H1 (cell line): Measurements from ENCODE around the gene BEST1. TPM values are rescaled to one million over a fixed set of nuclear protein-coding genes. Genes with fewer than 3 reads are reported as not detected.

Experiments
- CTCF ChIA-PET: fragments of 300-600 bp; sonication (Branson Sonifier 250); formaldehyde crosslinking; loops from one replicate; lab custom pipeline; 2021; ENCODE audit not compliant: partially characterized antibody; lab: Charles Lee
- POLR2A ChIA-PET: fragments of 300-600 bp; sonication (Branson Sonifier 250); formaldehyde crosslinking; loops from one replicate; lab custom pipeline; 2021; ENCODE audit warnings: inconsistent platforms; ENCODE audit not compliant: partially characterized antibody; lab: Charles Lee
- DNase-seq, 2 experiments: peaks; one replicate each; pipeline versions ENCODE4 v3.0.0 to v3.0.0-alpha.2; 2010 to 2022; ENCODE audit warnings: low spot score in 2 of 2, low read depth in 1 of 2, mixed read lengths in 1 of 2
- FAIRE-seq: peaks from 2 replicates; lab custom pipeline; 2011; peaks lifted over from hg19 to GRCh38; lab: Jason Lieb, UNC
- H2AFZ ChIP-seq: 2 replicates; pipeline ENCODE4 v1.8.1; 2012; ENCODE audit warnings: low read length, inconsistent platforms
- H2AK5ac ChIP-seq: 2 replicates; pipeline ENCODE4 v1.6.1; 2013; ENCODE audit warnings: low read depth, low read length
- H2BK120ac ChIP-seq: replicated peaks from 2 replicates; pipeline ENCODE3; 2013; ENCODE audit warnings: low read depth, low read length, inconsistent platforms
- H2BK12ac ChIP-seq: 2 replicates; pipeline ENCODE4 v1.6.1; 2013; ENCODE audit warnings: low read depth, low read length
- H2BK15ac ChIP-seq: 2 replicates; pipeline ENCODE4 v1.6.1; 2013; ENCODE audit warnings: low read length
- H2BK20ac ChIP-seq: 2 replicates; pipeline ENCODE4 v1.6.1; 2013; ENCODE audit warnings: low read length
- H2BK5ac ChIP-seq: 2 replicates; pipeline ENCODE4 v1.6.1; 2013; ENCODE audit warnings: low read depth, low read length
- H3K14ac ChIP-seq: 2 replicates; pipeline ENCODE4 v1.6.1; 2013; ENCODE audit warnings: inconsistent platforms; ENCODE audit not compliant: insufficient read length
- H3K18ac ChIP-seq: 2 replicates; pipeline ENCODE4 v1.6.1; 2013; ENCODE audit warnings: low read length; ENCODE audit errors: extremely low read depth
- H3K23ac ChIP-seq: 2 replicates; pipeline ENCODE4 v1.6.1; 2013; ENCODE audit warnings: inconsistent platforms; ENCODE audit not compliant: insufficient read length
- H3K23me2 ChIP-seq: 2 replicates; pipeline ENCODE4 v1.6.1; 2013; ENCODE audit warnings: low read depth, low read length
- H3K27ac ChIP-seq: 2 replicates; pipeline ENCODE4 v1.6.1; 2011; ENCODE audit warnings: low read depth, low read length, inconsistent platforms
- H3K27me3 ChIP-seq, 4 experiments: replicated peaks in 1 of 4; 1 replicate in 1 of 4; 2 replicates in 3 of 4; pipeline versions ENCODE4 v1.6.1 to v1.8.1; 2011 to 2013; ENCODE audit warnings: low read length in 3 of 4, mild to moderate bottlenecking in 3 of 4, inconsistent platforms in 2 of 4, mixed read lengths in 2 of 4, moderate library complexity in 1 of 4; ENCODE audit not compliant: control insufficient read depth in 3 of 4, insufficient read depth in 3 of 4; ENCODE audit errors: extremely low read depth in 1 of 4
- H3K36me3 ChIP-seq, 4 experiments: 2 replicates each; pipeline versions ENCODE4 v1.6.1 to v1.8.1; 2011 to 2013; ENCODE audit warnings: mild to moderate bottlenecking in 4 of 4, low read length in 3 of 4, moderate library complexity in 2 of 4, control low read depth in 1 of 4, inconsistent platforms in 1 of 4; ENCODE audit not compliant: insufficient read depth in 4 of 4, control insufficient read depth in 2 of 4
- H3K4ac ChIP-seq: replicated peaks from 2 replicates; pipeline ENCODE3; 2013; ENCODE audit warnings: low read length, low read depth, mixed read lengths, inconsistent platforms; ENCODE audit not compliant: insufficient read length
- H3K4me1 ChIP-seq, 4 experiments: replicated peaks in 1 of 4; 1 replicate in 1 of 4; 2 replicates in 3 of 4; pipeline versions ENCODE4 v1.6.1 to v1.8.1; 2011 to 2013; ENCODE audit warnings: low read length in 3 of 4, inconsistent platforms in 2 of 4, mixed read lengths in 1 of 4; ENCODE audit not compliant: insufficient read depth in 4 of 4, control insufficient read depth in 3 of 4
- H3K4me2 ChIP-seq, 2 experiments: 2 replicates each; pipeline versions ENCODE4 v1.6.1 to v1.8.1; 2011 to 2013; ENCODE audit warnings: low read depth in 2 of 2, low read length in 2 of 2, control low read depth in 1 of 2, inconsistent platforms in 1 of 2, mild to moderate bottlenecking in 1 of 2; ENCODE audit not compliant: insufficient read depth in 1 of 2
- H3K4me3 ChIP-seq, 4 experiments: fragments of 200-600, 300-600 bp in 1 of 4; sonication (generic), shearing (Covaris generic), sonication (Bioruptor Twin) in 1 of 4; 2 replicates each; pipeline versions ENCODE4 v1.5.1 to v1.8.1; 2011 to 2016; ENCODE audit warnings: low read length in 4 of 4, low read depth in 3 of 4, control low read depth in 2 of 4, inconsistent platforms in 2 of 4, mild to moderate bottlenecking in 2 of 4, mixed read lengths in 1 of 4, moderate library complexity in 1 of 4; ENCODE audit not compliant: insufficient read depth in 2 of 4; ENCODE audit errors: extremely low read depth in 1 of 4
- H3K56ac ChIP-seq: replicated peaks from 2 replicates; pipeline ENCODE3; 2013; ENCODE audit warnings: low read depth, mild to moderate bottlenecking, mixed read lengths, low read length, inconsistent platforms; ENCODE audit not compliant: insufficient read length
- H3K79me1 ChIP-seq: 2 replicates; pipeline ENCODE4 v1.6.1; 2013; ENCODE audit warnings: low read depth, low read length, control low read depth
- H3K79me2 ChIP-seq, 2 experiments: 2 replicates each; pipeline versions ENCODE4 v1.6.1 to v1.8.1; 2012 to 2013; ENCODE audit warnings: low read length in 2 of 2, mild to moderate bottlenecking in 2 of 2, inconsistent platforms in 1 of 2; ENCODE audit not compliant: insufficient read depth in 2 of 2, control insufficient read depth in 1 of 2
- H3K9ac ChIP-seq, 4 experiments: replicated peaks in 1 of 4; 1 replicate in 1 of 4; 2 replicates in 3 of 4; pipeline versions ENCODE4 v1.6.1 to v1.8.1; 2011 to 2013; ENCODE audit warnings: low read depth in 3 of 4, low read length in 3 of 4, control low read depth in 2 of 4, mild to moderate bottlenecking in 2 of 4, moderate library complexity in 2 of 4, inconsistent platforms in 1 of 4; ENCODE audit errors: extremely low read depth in 1 of 4
- H3K9me3 ChIP-seq, 2 experiments: 2 replicates each; pipeline versions ENCODE4 v1.6.1 to v1.8.1; 2012 to 2013; ENCODE audit warnings: mild to moderate bottlenecking in 2 of 2, moderate library complexity in 2 of 2, control low read depth in 1 of 2, inconsistent platforms in 1 of 2, low read depth in 1 of 2, low read length in 1 of 2, mixed read lengths in 1 of 2; ENCODE audit not compliant: insufficient read depth in 2 of 2
- H4K20me1 ChIP-seq, 2 experiments: replicated peaks in 1 of 2; 2 replicates each; pipeline versions ENCODE3 to v1.8.1; 2011 to 2013; ENCODE audit warnings: inconsistent platforms in 2 of 2, low read length in 2 of 2, mild to moderate bottlenecking in 1 of 2; ENCODE audit not compliant: insufficient read depth in 2 of 2, control insufficient read depth in 1 of 2
- H4K5ac ChIP-seq: 2 replicates; pipeline ENCODE4 v1.6.1; 2013; ENCODE audit warnings: low read length, low read depth, mixed read lengths, inconsistent platforms; ENCODE audit not compliant: insufficient read length
- H4K8ac ChIP-seq: 2 replicates; pipeline ENCODE4 v1.8.0; 2013; ENCODE audit warnings: mild to moderate bottlenecking, moderate library complexity, low read length, inconsistent platforms; ENCODE audit not compliant: insufficient read depth; ENCODE audit errors: extremely low read depth
- H4K91ac ChIP-seq: replicated peaks from 2 replicates; pipeline ENCODE3; 2013; ENCODE audit warnings: low read length, mixed read lengths, inconsistent platforms; ENCODE audit not compliant: insufficient read length
- BACH1 ChIP-seq: IDR thresholded peaks from 2 replicates; pipeline ENCODE4 v1.6.1; 2012; ENCODE audit warnings: low read length, improper control_type of control experiment
- TAF1 ChIP-seq: IDR thresholded peaks from 2 replicates; pipeline ENCODE4 v1.6.1; 2011; ENCODE audit warnings: mild to moderate bottlenecking, low read depth, low read length
- USF2 ChIP-seq: IDR thresholded peaks from 2 replicates; pipeline ENCODE4 v1.6.1; 2011; ENCODE audit warnings: low read length, improper control_type of control experiment
- WGBS, 2 experiments: shearing (Covaris generic) in 1 of 2; methylation state at CpG; one replicate each; pipeline versions ENCODE4 v1.1.6 to v1.1.7; 2013 to 2015; ENCODE audit warnings: low lambda C conversion rate in 2 of 2, mixed read lengths in 2 of 2, inconsistent platforms in 1 of 2, low coverage in 1 of 2, missing lambda C conversion rate in 1 of 2; ENCODE audit not compliant: insufficient replicate concordance in 2 of 2, insufficient coverage in 1 of 2, insufficient read length in 1 of 2; ENCODE audit errors: extremely low coverage in 1 of 2, missing lambda C conversion rate in 1 of 2; 5-methylcytosine and 5-hydroxymethylcytosine counted together
- polyA plus RNA-seq, 7 experiments: library from polyadenylated mRNA; depleted of rRNA in 3 of 7; stranded (reverse) in 5 of 7; unstranded in 2 of 7; fragments of >200 nt in 5 of 7; fragments of 200-250 nt in 2 of 7; gene quantifications; 1 replicate in 5 of 7; 2 replicates in 1 of 7; 4 replicates in 1 of 7; pipeline versions ENCODE4 v1.2.1 to v1.2.3, GENCODE V29; 2011 to 2013; ENCODE audit warnings: missing spikeins in 2 of 7, mixed read lengths in 2 of 7
- total RNA-seq: library from RNA; stranded (reverse); fragmentation: NEBNext Ultra II Directional; extraction: Animal tissue kit (Norgen Biotek cat#: 25700); gene quantifications from 2 replicates; pipeline ENCODE4 v1.2.1, GENCODE V29; 2021

The BEST1 gene
- total and polyA plus RNA-seq, 2 of the 8 experiments (the other 6 are each of a cell fraction or from before 2014, with no cell fraction given), result 0.22 to 0.62 TPM

GRCh38 chr11:61946894-61947293 lies 3.3 kb upstream of the BEST1 start:
- H2BK120ac ChIP-seq, result no peak overlapping the region
- H2AFZ ChIP-seq, result no peak overlapping the region
- no peak overlapping the region for H4K8ac ChIP-seq
- H4K5ac ChIP-seq, result no peak overlapping the region
- H3K4me2 ChIP-seq, result no peak overlapping the region
- no peak overlapping the region for H3K56ac ChIP-seq
- H3K14ac ChIP-seq, result no peak overlapping the region
- no peak overlapping the region for H3K18ac ChIP-seq
- H3K4ac ChIP-seq, result no peak overlapping the region
- H3K4me1 ChIP-seq, result no peaks in the 10 kb centered on the region; a peak in 1 of 7 replicates
- no peak overlapping the region for H2AK5ac ChIP-seq
- H3K79me2 ChIP-seq, result no peaks in the 10 kb centered on the region
- H3K23me2 ChIP-seq, result no peaks in the 10 kb centered on the region; the same call in 1 of the 2 replicates
- DNase-seq (no peak), FAIRE-seq (no peak)
- 92% methylated on average over 5 of the region's 5 CpGs; no CpG with 5 or more reads in 1 of the 2 experiments for WGBS, 2 experiments
- H4K91ac ChIP-seq, result no peak overlapping the region
- POLR2A ChIA-PET, result interaction anchor here (1.0 to 9.0 kb wide), 8 partner anchors 15 to 161 kb away, joined by 3 to 137 read pairs (median 8); partner anchors contain the start of gene FTH1
- CTCF ChIA-PET, result interaction anchor here (0.5 to 10.3 kb wide), 45 partner anchors 8 to 280 kb away, joined by 3 to 658 read pairs (median 8); partner anchors contain the start of genes FADS3, FEN1, FTH1 and RAB3IL1
- H3K27me3 ChIP-seq, result no peaks in the 10 kb centered on the region
- no peaks in the 10 kb centered on the region for H4K20me1 ChIP-seq
- no peak overlapping the region for H3K27ac ChIP-seq
- no peak overlapping the region for H3K23ac ChIP-seq
- no peaks in the 10 kb centered on the region for H3K9me3 ChIP-seq
- H3K36me3 ChIP-seq, result no peaks in the 10 kb centered on the region
- no peak overlapping the region for H2BK12ac ChIP-seq
- no peak overlapping the region for H2BK20ac ChIP-seq
- H2BK5ac ChIP-seq, result no peak overlapping the region
- H2BK15ac ChIP-seq, result no peak overlapping the region
- H3K4me3 ChIP-seq, result no peak overlapping the region
- H3K79me1 ChIP-seq, result no peaks in the 10 kb centered on the region
- H3K9ac ChIP-seq, result no peak overlapping the region
- TF ChIP-seq USF2 (no peak), BACH1 (no peak), TAF1 (no peak)
